Epidermal melanocyte (primary cell): ENCODE data around the gene MYOM1.
"Not testable (repeated sequence)": the region's sequence is repeated elsewhere in the genome, so short reads cannot be mapped to it uniquely, and the experiment has no call there.

Source experiments
- DNase-seq: peaks from one replicate; pipeline ENCODE4 v3.0.0; 2011; ENCODE audit warnings: low spot score; ENCODE audit not compliant: insufficient read length

MYOM1 gene

GRCh38 chr18:3220868-3221267 is 1.1 kb upstream of the MYOM1 start:
- not testable (repeated sequence) for DNase-seq

GRCh38 chr18:3219241-3219630 is 532 bp downstream of the MYOM1 start:
- no peak for DNase-seq

- DNase-seq: no peak
These were observed 949 bp downstream of the MYOM1 start for GRCh38 chr18:3218819-3219218.

GRCh38 chr18:3217948-3218647 is 1.7 kb downstream of the MYOM1 start:
- DNase-seq: no peak

DNA sequence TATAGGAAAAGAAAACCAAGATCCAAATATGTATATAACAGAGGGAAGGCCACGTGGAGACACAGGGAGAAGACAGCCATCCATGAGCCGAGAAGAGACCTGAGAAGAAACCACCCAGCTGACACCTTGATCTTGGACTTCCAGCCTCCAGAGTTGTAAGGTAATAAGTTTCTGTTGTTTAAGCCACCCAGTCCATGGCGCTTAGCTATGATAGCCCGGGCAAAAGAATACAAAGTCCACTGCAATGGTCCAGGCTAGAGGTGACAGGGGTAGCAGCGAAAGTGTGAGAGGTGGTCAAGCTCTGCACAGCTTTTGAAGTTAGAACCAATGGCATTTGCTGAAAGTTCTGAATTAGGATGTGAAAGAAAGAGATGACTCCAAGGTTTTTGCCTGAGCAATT is 2.8 kb downstream of the MYOM1 start:
- no peak for DNase-seq

DNA sequence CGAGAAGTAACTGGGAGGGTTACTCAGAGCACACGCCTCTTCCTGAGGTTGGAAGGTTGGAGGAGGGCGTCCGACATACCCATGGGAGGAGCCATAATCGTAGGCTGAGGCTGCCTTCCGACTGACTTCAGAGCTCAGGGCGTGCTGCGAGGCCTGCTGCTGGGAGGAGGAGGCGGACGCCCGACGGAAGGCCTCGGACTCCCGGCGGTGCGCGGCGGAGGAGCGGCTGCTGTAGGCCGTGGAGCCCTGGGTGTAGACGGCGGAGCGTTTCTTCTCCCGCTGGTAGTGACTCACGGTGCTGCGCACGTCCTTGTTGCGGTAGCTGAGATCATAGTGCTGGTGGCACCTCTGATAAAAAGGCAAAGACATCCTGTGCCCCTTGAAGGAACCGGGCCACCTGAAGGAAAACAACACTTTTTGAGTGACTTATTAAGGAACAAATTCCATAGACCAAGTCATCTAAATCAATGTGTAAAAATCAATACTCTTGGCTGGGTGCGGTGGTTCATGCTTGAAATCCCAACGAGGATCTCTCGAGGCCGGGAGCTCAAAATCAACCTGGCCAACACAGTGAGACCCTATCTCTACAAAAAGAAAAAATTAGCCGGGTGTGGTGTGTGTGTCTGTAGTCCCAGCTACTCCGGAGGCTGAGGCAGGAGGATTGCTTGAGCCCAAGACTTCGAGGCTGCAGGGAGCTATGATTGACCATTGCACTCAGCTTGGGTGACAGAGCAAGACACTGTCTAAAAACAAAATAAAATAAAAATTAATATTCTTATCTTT is 4.7 kb downstream of the MYOM1 start:
- DNase-seq: no peak

- DNase-seq: no peak
These were observed 6.3 kb downstream of the MYOM1 start for GRCh38 chr18:3213300-3214059.

DNA sequence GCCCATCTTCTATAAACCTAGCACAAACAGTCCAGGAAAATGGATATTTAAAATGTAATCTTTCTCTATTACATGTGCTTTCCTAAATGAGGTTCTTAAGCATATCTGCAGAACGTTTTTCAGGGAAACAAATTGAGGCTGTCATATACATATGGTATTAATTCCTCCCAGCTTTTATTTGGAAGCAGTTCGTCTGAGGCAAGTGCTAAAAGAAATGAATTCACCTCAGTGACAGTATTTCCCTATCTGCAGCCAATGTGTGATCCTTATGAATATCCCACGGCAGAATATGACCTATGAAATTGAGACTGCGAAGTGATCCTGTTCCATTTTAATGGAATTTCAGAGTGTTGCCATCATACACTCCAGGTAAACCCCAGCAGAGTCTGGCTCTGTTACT is 7.1 kb downstream of the MYOM1 start:
- DNase-seq: no peak

DNA sequence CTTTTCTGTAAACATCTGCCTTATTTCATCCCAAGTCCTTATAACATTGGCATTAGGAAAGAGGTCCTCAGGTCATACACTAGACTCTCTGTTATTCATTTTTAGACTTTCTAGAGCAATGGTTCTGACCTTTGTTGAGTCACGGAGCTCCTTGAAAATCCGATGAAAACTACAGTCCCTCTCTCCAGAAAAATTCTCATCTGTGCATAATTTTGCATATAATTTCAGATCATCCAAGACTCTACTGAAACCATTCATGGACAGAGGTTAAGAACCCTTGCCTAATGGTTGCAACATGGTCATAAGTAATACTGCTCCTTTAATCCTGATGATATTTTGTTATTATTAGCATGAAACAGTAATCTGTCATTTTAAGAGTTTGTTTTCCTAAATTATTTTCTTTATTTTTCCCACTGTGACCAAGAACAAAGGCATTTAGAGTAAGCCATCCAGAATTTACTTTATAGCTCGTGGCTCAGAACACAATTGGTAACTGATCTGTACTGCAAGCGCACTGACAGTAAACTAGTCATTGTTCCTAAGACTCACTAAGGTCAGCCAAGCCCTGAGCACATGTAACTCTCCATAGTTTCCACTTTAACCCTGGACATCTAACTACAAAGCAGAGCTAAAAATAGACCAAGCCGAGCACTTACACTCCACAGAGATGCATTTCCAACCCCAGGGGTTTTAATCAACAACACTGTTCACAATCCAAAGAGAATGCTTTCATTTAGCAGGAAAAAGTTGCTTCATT is 8.4 kb downstream of the MYOM1 start:
- no peak for DNase-seq

- DNase-seq: no peak
These were observed 9.8 kb downstream of the MYOM1 start for GRCh38 chr18:3209859-3210569.

DNA sequence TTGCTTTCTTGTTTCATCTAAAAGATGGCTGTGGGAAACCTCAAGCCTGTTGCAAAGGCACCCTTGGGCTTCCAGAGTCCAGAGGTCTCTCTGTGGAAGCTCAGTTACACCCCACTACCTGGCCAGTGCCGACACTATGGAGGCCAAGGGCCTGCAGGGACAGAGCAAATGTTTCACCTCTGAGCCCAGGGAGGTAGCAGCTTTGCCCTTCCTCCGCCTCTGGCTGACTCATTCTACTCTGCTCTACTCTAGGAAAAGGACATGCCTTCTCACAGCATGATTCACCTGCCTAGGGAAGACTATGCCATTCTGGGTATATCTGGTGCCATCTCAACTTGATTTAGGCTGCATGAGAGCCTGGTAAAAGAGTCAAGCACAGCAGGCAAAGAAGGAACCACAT is 12.2 kb downstream of the MYOM1 start:
- DNase-seq: no peak

- no peak for DNase-seq
These were observed 14.5 kb downstream of the MYOM1 start for GRCh38 chr18:3205239-3205638.

GRCh38 chr18:3199942-3200645 is 19.7 kb downstream of the MYOM1 start:
- DNase-seq: no peak

- DNase-seq: not testable (repeated sequence)
These were observed 21.4 kb downstream of the MYOM1 start for GRCh38 chr18:3198260-3198860.

DNA sequence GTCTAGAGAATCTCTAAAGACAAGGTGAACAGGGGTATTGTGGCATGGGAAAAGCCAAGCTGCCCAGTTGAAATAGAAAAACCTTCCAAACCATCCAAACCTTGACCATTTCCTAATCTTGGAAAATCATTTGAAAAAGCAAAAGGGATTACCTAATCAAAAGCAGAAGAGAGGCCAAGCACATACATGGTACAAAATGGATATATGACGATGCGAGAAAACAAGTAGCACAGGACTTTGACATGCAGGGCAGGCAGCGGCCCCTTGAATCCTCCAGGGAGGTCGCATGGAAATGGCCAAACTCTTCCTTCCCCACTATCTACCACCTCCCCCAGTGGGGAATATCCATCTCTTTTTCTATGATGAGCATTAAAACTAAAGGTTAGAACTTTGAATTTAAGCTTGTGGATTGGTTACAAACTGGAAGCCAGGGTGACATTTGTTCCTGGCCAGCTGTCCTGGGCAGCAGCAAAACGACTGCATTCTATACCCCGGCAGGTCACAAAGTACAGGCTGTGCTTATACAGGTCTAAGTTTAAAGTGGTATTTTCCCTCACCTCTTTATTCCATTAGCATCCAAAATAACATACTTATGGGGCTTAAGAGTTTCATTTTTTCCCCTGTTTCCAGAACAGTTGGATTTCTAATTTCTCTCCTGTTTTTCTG is 24.7 kb downstream of the MYOM1 start:
- no peak for DNase-seq

DNA sequence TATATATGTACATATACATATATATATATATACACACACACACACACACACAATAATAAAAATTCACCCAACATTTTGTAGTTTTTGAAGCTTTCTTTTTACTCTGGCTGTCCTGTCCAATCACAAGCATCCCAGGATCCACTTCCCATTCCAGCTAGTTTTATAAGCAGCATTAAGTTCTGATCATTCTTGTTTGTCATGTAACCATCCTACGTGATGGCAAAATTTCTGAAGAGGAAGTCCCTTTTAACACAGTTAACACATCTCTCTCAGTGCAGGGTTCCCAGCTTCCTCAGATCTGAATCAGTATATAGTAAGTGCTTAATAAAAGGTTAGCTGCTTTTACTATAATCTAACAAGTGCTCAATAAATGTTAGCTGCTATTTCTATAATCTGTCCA is 26.4 kb downstream of the MYOM1 start:
- DNase-seq: no peak

DNA sequence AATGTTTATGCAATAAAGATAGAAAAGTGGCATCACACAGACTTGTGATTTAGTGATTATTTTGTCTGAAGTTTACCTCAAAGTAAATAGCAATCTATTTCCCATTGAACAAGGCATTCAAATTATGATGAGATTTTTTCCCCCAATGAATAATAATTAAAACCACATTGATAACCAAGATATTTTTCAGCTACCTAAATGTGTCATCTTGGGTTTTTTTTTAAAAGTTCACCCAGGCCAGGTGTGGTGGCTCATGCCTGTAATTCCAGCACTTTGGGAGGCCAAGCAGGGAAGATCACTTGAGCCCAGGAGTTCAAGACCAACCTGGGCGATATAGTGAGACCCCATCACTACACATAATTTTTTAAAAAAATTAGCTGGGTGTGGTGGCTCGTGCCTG is 27.0 kb downstream of the MYOM1 start:
- no peak for DNase-seq

DNA sequence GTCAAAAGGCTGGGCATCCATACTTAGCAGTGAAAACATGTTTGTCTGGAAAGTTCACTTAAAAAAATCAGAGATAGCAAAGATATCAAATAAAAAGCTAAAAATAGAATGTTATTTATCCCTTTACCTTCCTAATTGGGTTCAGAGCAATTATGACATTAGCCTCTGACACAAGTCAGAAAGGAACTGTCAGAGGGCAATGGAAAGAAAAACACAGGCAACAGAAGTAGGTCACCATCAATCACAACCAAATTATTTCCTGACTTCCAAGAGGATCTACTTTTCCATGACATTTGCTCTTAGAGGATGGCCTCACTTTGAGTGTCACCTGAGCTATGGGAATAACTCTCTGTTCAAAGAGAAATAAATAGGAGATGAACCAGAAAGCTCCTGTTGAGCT is 27.5 kb downstream of the MYOM1 start:
- DNase-seq: no peak

GRCh38 chr18:3190610-3191009 is 29.2 kb downstream of the MYOM1 start:
- DNase-seq: no peak
